ACC112 (cell line): Measurements from ENCODE around the gene C9orf85.
"Not testable (repeated sequence)": the region's sequence is repeated elsewhere in the genome, so short reads cannot be mapped to it uniquely, and the experiment has no call there.

ENCODE experiments used
- H2AFZ ChIP-seq: fragments of 200-600 bp; sonication (generic); one replicate; pipeline ENCODE4 v1.6.0; 2017; ENCODE audit warnings: antibody characterized with exemption, low read length; ENCODE audit not compliant: unreplicated experiment
- H3K27ac ChIP-seq: fragments of 200-600 bp; sonication (generic); 2 replicates; pipeline ENCODE4 v1.5.1; 2014; ENCODE audit warnings: low read depth, mild to moderate bottlenecking, antibody characterized with exemption, low read length, moderate library complexity
- H3K27me3 ChIP-seq: fragments of 200-600 bp; sonication (generic); 2 replicates; pipeline ENCODE4 v1.6.1; 2014; ENCODE audit warnings: mild to moderate bottlenecking, antibody characterized with exemption, low read length, moderate library complexity, mixed read lengths; ENCODE audit not compliant: insufficient read depth
- H3K36me3 ChIP-seq: fragments of 200-600 bp; sonication (generic); 2 replicates; pipeline ENCODE4 v1.6.1; 2016; ENCODE audit warnings: mild to moderate bottlenecking, antibody characterized with exemption, low read length, moderate library complexity, mixed read lengths; ENCODE audit not compliant: insufficient read depth
- H3K4me1 ChIP-seq: fragments of 200-600 bp; sonication (generic); one replicate; pipeline ENCODE4 v1.6.1; 2016; ENCODE audit warnings: low read length, mixed read lengths; ENCODE audit not compliant: insufficient read depth, unreplicated experiment, control insufficient read depth
- H3K4me3 ChIP-seq: fragments of 200-600 bp; sonication (generic); 2 replicates; pipeline ENCODE4 v1.5.1; 2014; ENCODE audit warnings: mild to moderate bottlenecking, low read depth, low read length
- H3K79me2 ChIP-seq: fragments of 200-600 bp; sonication (generic); one replicate; pipeline ENCODE4 v1.6.0; 2016; ENCODE audit warnings: low read length; ENCODE audit not compliant: control insufficient read depth, unreplicated experiment, insufficient read depth

Gene C9orf85

GRCh38 chr9:71941998-71942567, 30.6 kb downstream of the C9orf85 start:
- Histone ChIP-seq H3K27ac (no peak overlapping the region), H3K27me3 (no peaks in the 10 kb centered on the region), H3K4me1 (peaks cover 4% of the 10 kb centered on the region), H3K79me2 (peaks cover 18% of the 10 kb centered on the region), H3K36me3 (no peaks in the 10 kb centered on the region), H2AFZ (no peak overlapping the region), H3K4me3 (no peak overlapping the region)

DNA sequence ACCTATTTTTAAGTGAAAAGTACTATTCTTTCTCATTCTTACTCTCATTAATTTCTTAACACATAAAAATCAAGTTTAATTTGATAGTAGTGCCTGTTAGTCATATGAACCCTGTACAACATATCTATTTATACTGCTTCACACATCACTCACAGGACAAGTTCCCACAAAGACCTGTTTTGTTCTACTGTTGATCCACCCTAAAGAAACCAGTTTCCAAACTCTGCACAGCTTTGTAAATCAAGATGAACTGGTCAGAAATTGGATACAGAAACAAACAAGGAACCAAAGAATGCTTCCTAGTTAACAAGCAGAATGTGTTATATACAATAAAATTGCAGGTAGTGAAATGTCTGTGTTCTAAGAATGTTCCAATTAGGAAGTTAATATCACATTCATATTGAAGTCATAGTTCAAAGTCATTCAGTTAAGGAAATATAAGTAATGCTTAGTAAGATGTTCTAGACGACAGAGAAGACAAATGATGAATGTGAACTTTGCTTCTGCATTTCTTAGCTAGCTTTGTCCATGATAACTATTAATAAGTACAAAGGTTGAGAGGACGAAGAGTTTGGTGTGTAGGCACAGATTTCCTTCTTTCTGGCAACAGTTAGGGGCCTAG, 33.4 kb downstream of the C9orf85 start:
- H3K79me2 ChIP-seq = peaks cover 18% of the 10 kb centered on the region
- no peak overlapping the region for H2AFZ ChIP-seq
- H3K27ac ChIP-seq = no peak overlapping the region
- no peak overlapping the region for H3K4me3 ChIP-seq
- H3K27me3 ChIP-seq = no peaks in the 10 kb centered on the region
- 0 out of 2 replicates have a peak, but pooled peaks cover 5% of the 10 kb centered on the region for H3K36me3 ChIP-seq
- peaks cover 4% of the 10 kb centered on the region for H3K4me1 ChIP-seq

- not testable (repeated sequence) for H3K27ac ChIP-seq, H2AFZ ChIP-seq, H3K4me1 ChIP-seq, H3K27me3 ChIP-seq, H3K79me2 ChIP-seq, H3K36me3 ChIP-seq, H3K4me3 ChIP-seq
Observed at GRCh38 chr9:71954652-71955051, 43.2 kb downstream of the C9orf85 start.

- Histone ChIP-seq H3K27me3 (no peaks in the 10 kb centered on the region), H3K4me1 (no peaks in the 10 kb centered on the region), H3K27ac (no peak overlapping the region), H3K36me3 (0 out of 2 replicates have a peak, but pooled peaks cover 2% of the 10 kb centered on the region), H3K4me3 (no peak overlapping the region), H2AFZ (no peak overlapping the region), H3K79me2 (no peaks in the 10 kb centered on the region)
Observed at GRCh38 chr9:71955300-71955915, 44.0 kb downstream of the C9orf85 start.

DNA sequence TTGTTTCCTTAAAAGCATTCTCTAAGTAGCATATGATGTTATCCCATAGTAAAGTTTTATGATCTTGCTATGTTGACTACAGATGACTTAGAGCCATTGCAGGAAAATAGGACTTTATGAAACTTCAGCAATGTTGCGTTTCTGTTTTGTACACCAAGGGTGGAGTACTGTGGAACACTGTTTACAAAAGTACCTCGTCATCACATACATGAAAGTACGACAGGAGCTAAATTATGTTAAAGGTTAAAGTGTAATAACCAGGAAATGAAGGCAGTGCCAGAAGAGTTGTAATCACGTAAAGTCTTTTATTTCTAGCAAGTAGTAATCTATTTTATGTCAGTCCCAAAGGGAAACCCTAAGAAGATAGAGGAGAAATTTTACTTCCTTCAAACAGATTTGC, 50.9 kb downstream of the C9orf85 start:
- Histone ChIP-seq H2AFZ (no peak overlapping the region), H3K27me3 (no peaks in the 10 kb centered on the region), H3K4me3 (no peak overlapping the region), H3K27ac (no peak overlapping the region), H3K4me1 (no peaks in the 10 kb centered on the region), H3K36me3 (peaks cover 7% of the 10 kb centered on the region; the same call in 1 of the 2 replicates), H3K79me2 (no peaks in the 10 kb centered on the region)

- H3K4me1 ChIP-seq, H3K27ac ChIP-seq, H3K27me3 ChIP-seq, H3K4me3 ChIP-seq, H3K79me2 ChIP-seq, H2AFZ ChIP-seq: not testable (repeated sequence)
- H3K36me3 ChIP-seq = peaks cover 11% of the 10 kb centered on the region; the same call in 1 of the 2 replicates
Observed at GRCh38 chr9:71963471-71963996, 52.1 kb downstream of the C9orf85 start.

GRCh38 chr9:71965403-71965802, 54.0 kb downstream of the C9orf85 start:
- H3K36me3 ChIP-seq = peaks cover 9% of the 10 kb centered on the region; the same call in 1 of the 2 replicates
- no peaks in the 10 kb centered on the region for H3K4me1 ChIP-seq
- H3K79me2 ChIP-seq = no peaks in the 10 kb centered on the region
- H3K27ac ChIP-seq = no peak overlapping the region
- H3K4me3 ChIP-seq = no peak overlapping the region
- no peak overlapping the region for H2AFZ ChIP-seq
- H3K27me3 ChIP-seq = no peaks in the 10 kb centered on the region

DNA sequence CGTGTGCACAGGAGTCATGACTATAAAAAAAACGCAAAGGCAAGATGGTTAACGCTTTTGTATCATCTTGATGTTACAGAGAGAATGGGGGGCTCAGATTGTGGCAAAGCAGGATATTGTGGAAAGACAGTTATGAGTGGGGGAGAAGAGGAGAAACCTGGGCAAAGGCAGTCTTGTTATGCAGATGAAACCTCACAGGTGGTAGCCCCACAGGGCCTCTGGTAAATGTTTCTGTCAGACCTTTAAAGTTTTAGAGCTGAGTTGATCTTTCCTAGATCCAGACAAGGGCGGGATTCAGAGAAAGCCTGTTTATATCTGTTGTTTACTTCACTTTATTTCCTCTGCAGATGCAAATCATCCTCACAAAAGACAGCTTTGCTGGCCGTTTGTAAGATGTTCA, 55.2 kb downstream of the C9orf85 start:
- H3K36me3 ChIP-seq = peaks cover 9% of the 10 kb centered on the region; the same call in 1 of the 2 replicates
- no peak overlapping the region for H3K27ac ChIP-seq
- H2AFZ ChIP-seq = no peak overlapping the region
- H3K4me3 ChIP-seq = no peak overlapping the region
- H3K4me1 ChIP-seq = no peaks in the 10 kb centered on the region
- no peaks in the 10 kb centered on the region for H3K79me2 ChIP-seq
- no peaks in the 10 kb centered on the region for H3K27me3 ChIP-seq

DNA sequence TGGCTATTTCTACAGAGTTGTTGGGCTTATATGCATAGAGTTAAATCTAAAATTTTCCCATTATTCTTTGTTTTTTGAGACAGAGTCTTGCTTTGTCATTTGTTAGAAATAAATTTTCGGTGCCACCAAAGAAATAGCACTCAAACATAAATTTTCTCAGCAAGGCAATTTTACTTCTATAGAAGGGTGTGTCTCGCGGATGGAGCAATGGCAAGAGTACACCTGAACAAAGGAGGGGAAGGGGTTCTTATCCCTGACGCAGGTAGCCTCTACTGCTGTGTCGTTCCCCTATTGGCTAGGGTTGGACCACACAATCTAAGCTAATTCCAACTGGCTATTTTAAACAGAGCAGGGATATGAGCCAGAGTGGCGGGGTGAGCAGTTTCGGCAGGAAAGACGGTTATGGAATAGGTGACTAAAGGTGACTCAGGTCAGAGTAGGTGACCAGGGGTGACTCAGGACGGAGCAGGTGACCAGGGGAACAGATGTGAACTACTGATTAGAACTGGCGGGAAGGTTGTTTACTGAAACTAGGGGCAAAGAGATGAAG, 57.2 kb downstream of the C9orf85 start:
- peaks cover 4% of the 10 kb centered on the region; the same call in 1 of the 2 replicates for H3K36me3 ChIP-seq
- H3K79me2 ChIP-seq = no peaks in the 10 kb centered on the region
- H3K4me1 ChIP-seq = no peaks in the 10 kb centered on the region
- no peak overlapping the region for H3K27ac ChIP-seq
- H3K4me3 ChIP-seq = no peak overlapping the region
- no peak overlapping the region for H2AFZ ChIP-seq
- H3K27me3 ChIP-seq = no peaks in the 10 kb centered on the region

DNA sequence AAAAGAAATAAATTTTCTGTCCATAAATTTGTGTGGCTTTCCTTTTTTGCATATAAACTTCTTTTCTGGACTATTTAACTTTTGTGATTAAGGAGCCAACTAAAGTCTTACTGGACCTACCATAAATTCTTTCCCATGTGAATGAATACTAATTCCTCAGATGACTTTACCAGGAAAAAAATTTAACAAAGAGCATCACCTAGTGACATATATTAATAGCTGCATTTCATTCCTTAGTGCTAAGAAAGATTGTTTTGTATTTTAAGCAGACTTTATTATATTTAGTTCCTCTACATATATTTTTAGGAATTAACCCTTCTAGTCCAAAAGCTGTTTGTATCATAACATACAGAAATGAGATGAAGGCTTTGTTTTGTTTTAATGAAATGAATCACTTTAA, 64.4 kb downstream of the C9orf85 start:
- Histone ChIP-seq H3K79me2 (no peaks in the 10 kb centered on the region), H3K27me3 (no peaks in the 10 kb centered on the region), H3K27ac (no peak overlapping the region), H2AFZ (no peak overlapping the region), H3K4me1 (no peaks in the 10 kb centered on the region), H3K36me3 (no peaks in the 10 kb centered on the region), H3K4me3 (no peak overlapping the region)
